Activated CD4-positive, alpha-beta memory T cell treated with anti-CD3 and anti-CD28 coated beads, Interleukin-2, amount 10 ng/mL, durations not matched to agents 7 days and 5 days (primary cell): ENCODE data around the gene WDR70. TPM values are rescaled to one million over a fixed set of nuclear protein-coding genes. Genes with fewer than 3 reads are reported as not detected.

Experiments used
- CTCF ChIA-PET: fragments of 350-600 bp; sonication (Branson Sonifier 250); formaldehyde crosslinking; loops from one replicate; lab custom pipeline; 2021; ENCODE audit warnings: antibody characterized with exemption, inconsistent platforms; lab: Charles Lee
- POLR2A ChIA-PET: fragments of 350-600 bp; sonication (Branson Sonifier 250); formaldehyde crosslinking; loops from one replicate; lab custom pipeline; 2021; ENCODE audit warnings: antibody characterized with exemption; lab: Charles Lee
- DNase-seq: peaks from one replicate; pipeline ENCODE4 v3.0.0-alpha.2; 2020
- H3K27ac Mint-ChIP-seq: one replicate; pipeline ENCODE4 v1.8.0; 2021; ENCODE audit warnings: mild to moderate bottlenecking, mixed read lengths
- H3K27me3 Mint-ChIP-seq: one replicate; pipeline ENCODE4 v1.8.0; 2021; ENCODE audit warnings: mixed read lengths
- H3K36me3 Mint-ChIP-seq: one replicate; pipeline ENCODE4 v1.8.0; 2021; ENCODE audit warnings: low read depth, mixed read lengths
- H3K4me1 Mint-ChIP-seq: one replicate; pipeline ENCODE4 v1.8.0; 2021; ENCODE audit warnings: mixed read lengths
- H3K4me3 Mint-ChIP-seq: one replicate; pipeline ENCODE4 v1.8.0; 2021; ENCODE audit warnings: mild to moderate bottlenecking, mixed read lengths
- H3K9me3 Mint-ChIP-seq: one replicate; pipeline ENCODE4 v1.8.0; 2021; ENCODE audit warnings: mixed read lengths
- total RNA-seq, 2 experiments: library from RNA; stranded (reverse); gene quantifications; one replicate each; pipeline ENCODE4 v1.2.3, GENCODE V29; 2021

Gene WDR70
- total RNA-seq, 2 experiments from 2014 or later: 25.7 to 26.9 TPM

DNA sequence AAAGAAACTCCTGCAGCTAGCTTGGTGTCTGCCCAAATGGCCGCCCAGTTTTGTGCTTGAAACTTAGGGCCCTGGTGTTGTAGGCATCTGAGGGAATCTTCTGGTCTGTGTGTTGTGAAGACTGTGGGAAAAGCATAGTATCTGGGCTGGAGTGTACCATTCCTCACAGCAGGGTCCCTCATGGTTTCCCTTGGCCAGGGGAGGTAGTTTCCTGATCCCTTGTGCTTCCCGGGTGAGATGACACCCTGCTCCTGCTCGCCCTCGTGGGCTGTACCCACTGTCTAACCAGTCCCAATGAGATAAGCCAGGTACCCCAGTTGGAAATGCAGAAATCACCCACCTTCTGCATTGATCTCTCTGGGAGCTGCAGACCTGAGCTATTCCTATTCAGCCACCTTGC, 277.9 kb downstream of the WDR70 start:
- Mint-ChIP-seq H3K27me3 (no peaks in the 10 kb centered on the region), H3K36me3 (peaks cover 11% of the 10 kb centered on the region), H3K27ac (no peak overlapping the region), H3K4me1 (peaks cover 1% of the 10 kb centered on the region), H3K4me3 (no peak overlapping the region), H3K9me3 (peaks cover 11% of the 10 kb centered on the region)
- CTCF ChIA-PET: no interaction called here
- POLR2A ChIA-PET: no interaction called here
- no peak for DNase-seq

DNA sequence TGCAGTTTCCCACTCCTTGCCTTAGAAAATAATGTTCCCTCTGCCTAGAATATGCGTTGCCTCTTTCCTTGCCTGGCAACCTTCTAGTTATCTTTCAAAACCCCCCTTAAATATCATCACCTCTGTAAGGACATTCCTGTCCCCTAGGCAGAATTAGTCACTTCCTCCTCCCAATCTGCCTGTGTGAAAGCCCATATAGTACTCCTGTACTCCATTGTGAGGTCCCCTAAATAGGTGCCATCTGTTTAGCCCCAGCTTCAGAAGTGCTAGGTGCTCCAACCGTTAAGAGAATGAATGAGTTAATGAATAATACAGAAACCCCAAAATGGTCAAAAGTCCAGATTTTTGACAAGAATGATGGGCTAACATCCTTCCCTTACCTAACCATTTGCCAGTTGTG, 279.3 kb downstream of the WDR70 start:
- no peak overlapping the region for H3K4me3 Mint-ChIP-seq
- POLR2A ChIA-PET: no interaction called here

DNA sequence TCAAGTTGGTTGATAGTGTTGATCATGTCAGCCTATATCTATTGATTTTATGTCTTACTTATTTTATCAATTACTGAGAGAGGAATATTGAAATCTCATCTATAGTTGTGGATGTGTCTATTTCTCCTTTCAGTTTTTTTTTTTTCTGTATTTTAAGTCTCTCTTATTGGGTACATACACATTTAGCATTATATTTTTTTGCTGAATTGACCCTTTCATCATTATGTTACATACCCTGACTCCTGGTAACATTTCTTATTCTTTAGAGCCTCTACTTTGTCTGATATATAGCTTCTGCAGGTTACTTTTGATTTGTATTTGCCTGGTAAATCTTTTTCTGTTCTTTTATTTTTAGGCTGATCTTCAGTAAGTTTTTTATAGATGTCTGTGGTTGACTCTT, 281.2 kb downstream of the WDR70 start:
- no peaks in the 10 kb centered on the region for H3K9me3 Mint-ChIP-seq
- ChIA-PET CTCF (no interaction called here), POLR2A (no interaction called here)
- H3K4me1 Mint-ChIP-seq: peaks cover 1% of the 10 kb centered on the region
- peaks cover 3% of the 10 kb centered on the region for H3K36me3 Mint-ChIP-seq
- H3K4me3 Mint-ChIP-seq: no peak overlapping the region
- no peak overlapping the region for H3K27ac Mint-ChIP-seq
- H3K27me3 Mint-ChIP-seq: no peaks in the 10 kb centered on the region
- no peak for DNase-seq

More for the DNA sequence above, 279.3 kb downstream of the WDR70 start:
- no peak for DNase-seq
- CTCF ChIA-PET: no interaction called here
- Mint-ChIP-seq H3K27ac (no peak overlapping the region), H3K27me3 (no peaks in the 10 kb centered on the region), H3K4me1 (peaks cover 1% of the 10 kb centered on the region), H3K9me3 (peaks cover 9% of the 10 kb centered on the region), H3K36me3 (peaks cover 11% of the 10 kb centered on the region)

DNA sequence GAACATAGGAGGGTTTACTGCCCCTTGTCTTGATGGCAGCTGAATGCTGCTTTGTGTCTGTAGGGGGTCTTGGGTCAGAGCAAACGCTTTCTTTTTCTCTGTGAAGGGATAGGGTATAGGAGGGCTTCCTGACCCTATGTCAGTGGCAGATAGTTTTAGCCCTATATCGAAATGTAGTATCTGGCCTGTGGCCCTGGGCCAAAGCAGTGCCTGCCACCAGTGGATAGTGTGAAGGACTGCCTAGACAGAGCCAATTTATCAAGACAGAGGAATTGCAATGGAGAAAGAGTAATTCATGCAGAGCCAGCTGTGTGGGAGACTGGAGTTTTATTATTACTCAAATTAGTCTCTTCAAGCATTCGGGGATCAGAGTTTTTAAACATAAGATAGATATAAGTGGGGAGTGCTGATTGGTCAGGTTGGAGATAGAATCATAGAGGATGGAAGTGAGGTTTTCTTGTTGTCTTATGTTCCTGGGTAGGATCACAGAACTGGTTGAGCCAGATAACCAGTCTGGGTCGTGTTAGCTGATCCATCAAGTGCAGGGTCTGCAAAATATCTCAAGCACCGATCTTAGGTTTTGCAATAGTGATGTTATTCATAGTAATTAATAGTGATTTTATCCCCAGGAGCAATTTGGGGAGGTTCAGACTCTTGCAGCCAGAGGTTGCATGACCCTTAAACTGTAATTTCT, 282.3 kb downstream of the WDR70 start:
- POLR2A ChIA-PET: interaction anchor here (0.6 kb wide), 1 partner anchor 28 kb away, joined by 3 read pairs; no protein-coding TSS in a partner anchor
- Mint-ChIP-seq H3K36me3 (no peaks in the 10 kb centered on the region), H3K4me1 (peaks cover 1% of the 10 kb centered on the region), H3K9me3 (no peaks in the 10 kb centered on the region), H3K27ac (no peak overlapping the region), H3K4me3 (no peak overlapping the region), H3K27me3 (no peaks in the 10 kb centered on the region)
- DNase-seq: no peak
- CTCF ChIA-PET: no interaction called here

DNA sequence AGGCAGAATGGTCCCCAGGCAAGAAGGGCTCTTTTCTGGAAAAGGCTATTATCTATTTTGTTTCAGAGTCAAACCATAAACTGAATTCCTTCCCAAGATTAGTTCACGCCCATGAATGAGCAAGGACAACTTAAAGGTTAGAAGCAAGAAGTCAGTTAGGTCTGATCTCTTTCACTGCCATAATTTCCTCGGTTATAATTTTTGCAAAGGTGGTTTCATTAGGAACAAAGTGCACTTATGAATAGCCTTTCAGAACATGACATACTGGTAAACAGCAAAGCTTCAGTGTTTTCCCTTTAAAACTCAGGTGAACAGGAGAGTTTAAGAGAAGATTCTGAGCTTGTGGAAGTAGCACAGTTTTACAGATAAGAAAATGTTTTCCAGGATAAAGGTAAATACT, 282.8 kb downstream of the WDR70 start:
- H3K4me3 Mint-ChIP-seq: no peak overlapping the region
- no peak for DNase-seq
- peaks cover 1% of the 10 kb centered on the region for H3K4me1 Mint-ChIP-seq
- no peaks in the 10 kb centered on the region for H3K27me3 Mint-ChIP-seq
- H3K27ac Mint-ChIP-seq: no peak overlapping the region
- POLR2A ChIA-PET: interaction anchor here (0.6 kb wide), 1 partner anchor 28 kb away, joined by 3 read pairs; no protein-coding TSS in a partner anchor
- CTCF ChIA-PET: no interaction called here
- no peaks in the 10 kb centered on the region for H3K9me3 Mint-ChIP-seq
- H3K36me3 Mint-ChIP-seq: no peaks in the 10 kb centered on the region

DNA sequence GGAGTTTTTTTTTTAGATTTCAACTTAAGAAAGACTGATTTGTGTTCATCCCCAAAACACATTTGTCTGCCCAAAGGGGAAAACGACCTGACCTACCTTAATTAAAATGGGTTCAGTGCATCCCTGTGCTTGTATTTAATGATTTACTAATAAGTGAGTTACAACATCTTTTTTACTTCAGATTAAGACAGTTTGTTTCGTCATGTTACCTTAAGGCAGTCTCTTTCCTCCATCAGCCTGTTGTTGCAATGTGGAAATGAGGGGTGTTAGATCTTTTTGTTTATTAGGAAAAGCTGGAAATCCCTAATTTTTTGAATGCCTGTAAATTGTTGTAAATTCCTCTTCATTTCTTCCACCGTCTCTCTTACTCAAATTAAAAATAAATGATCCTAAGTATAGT, 283.2 kb downstream of the WDR70 start:
- H3K27ac Mint-ChIP-seq: no peak overlapping the region
- H3K4me3 Mint-ChIP-seq: no peak overlapping the region
- no peaks in the 10 kb centered on the region for H3K9me3 Mint-ChIP-seq
- peaks cover 1% of the 10 kb centered on the region for H3K4me1 Mint-ChIP-seq
- H3K27me3 Mint-ChIP-seq: no peaks in the 10 kb centered on the region
- H3K36me3 Mint-ChIP-seq: no peaks in the 10 kb centered on the region
- no peak for DNase-seq
- ChIA-PET POLR2A (interaction anchor here (0.6 kb wide), 1 partner anchor 29 kb away, joined by 3 read pairs; no protein-coding TSS in a partner anchor), CTCF (no interaction called here)

DNA sequence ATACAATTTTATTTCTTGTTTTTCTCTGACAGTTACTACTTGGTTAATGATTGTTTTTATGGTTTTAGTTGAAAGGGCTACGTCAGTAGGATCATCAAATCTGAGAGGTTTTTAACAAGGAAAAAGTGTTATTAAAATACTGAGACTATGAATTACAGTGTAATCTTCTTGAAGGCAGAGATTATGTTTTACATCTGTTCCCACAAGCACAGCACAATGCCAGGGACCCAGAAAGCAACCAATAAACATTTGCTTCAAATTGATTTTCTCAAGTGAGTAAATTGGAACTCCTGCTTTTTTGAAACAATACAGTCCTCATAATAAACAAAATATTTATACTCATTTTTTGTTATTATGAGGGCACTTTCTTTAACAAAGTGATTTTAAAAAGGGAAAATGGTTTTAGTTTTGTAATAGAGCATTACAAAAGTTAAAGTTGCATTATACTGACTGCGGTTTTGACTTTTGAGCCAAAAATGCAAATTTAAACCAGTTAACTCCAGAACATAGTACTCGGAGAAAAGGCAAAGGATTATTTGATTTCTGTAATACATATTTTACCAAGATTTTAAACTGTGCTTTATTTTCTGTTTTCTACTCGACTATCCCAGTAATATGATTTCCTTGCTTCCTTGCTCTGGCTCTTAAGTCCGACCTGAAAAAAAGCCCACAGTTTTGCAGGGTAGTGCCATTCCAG, 283.8 kb downstream of the WDR70 start:
- ChIA-PET CTCF (no interaction called here), POLR2A (no interaction called here)
- no peak overlapping the region for H3K4me3 Mint-ChIP-seq
- no peak overlapping the region for H3K27ac Mint-ChIP-seq
- no peaks in the 10 kb centered on the region for H3K36me3 Mint-ChIP-seq
- H3K4me1 Mint-ChIP-seq: peaks cover 1% of the 10 kb centered on the region
- no peak for DNase-seq
- no peaks in the 10 kb centered on the region for H3K27me3 Mint-ChIP-seq
- no peaks in the 10 kb centered on the region for H3K9me3 Mint-ChIP-seq

DNA sequence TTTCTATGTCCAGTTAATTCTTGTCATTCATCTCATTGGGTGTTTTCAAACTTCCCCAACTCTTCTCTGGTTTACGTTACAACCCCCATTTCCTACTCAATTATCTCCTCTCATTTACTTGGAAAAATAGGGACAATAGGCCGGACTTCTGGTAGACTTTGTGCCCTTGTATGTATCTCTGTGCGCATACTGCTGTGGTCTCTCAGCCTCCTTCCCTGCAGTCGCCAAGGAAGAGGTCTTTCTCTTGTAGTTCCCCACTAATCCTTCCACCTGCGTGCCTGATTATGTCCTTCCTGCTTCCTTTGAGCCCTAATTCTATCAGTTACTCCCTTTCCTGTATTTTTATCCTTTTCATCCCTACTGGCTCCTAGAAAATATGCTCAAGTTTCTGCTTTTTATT, 284.4 kb downstream of the WDR70 start:
- CTCF ChIA-PET: no interaction called here
- no peak for DNase-seq

DNA sequence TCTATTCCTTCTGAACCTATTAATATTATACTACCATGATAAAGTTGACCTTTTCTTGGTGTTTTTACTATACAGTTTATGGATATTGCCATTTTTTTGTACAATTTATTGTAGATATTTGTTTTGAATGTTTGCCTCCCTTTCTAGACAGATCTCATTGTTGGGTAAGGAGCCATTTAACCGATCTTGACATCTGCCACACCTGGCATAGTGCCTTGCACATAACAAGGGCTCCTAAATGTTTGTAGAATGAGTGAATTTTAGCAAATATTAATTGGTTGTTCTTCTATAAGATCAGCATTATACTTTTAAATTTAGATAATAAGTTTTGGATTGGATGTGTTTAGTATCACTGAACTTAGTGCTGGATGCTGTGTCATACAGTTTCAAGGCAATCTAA, 285.4 kb downstream of the WDR70 start:
- Mint-ChIP-seq H3K27me3 (no peaks in the 10 kb centered on the region), H3K36me3 (no peaks in the 10 kb centered on the region), H3K27ac (no peak overlapping the region), H3K4me3 (no peak overlapping the region), H3K9me3 (no peaks in the 10 kb centered on the region), H3K4me1 (no peaks in the 10 kb centered on the region)
- ChIA-PET CTCF (no interaction called here), POLR2A (no interaction called here)
- DNase-seq: no peak

More for the DNA sequence above, 284.4 kb downstream of the WDR70 start:
- H3K36me3 Mint-ChIP-seq: no peaks in the 10 kb centered on the region
- POLR2A ChIA-PET: no interaction called here
- no peak overlapping the region for H3K4me3 Mint-ChIP-seq
- H3K27ac Mint-ChIP-seq: no peak overlapping the region
- no peaks in the 10 kb centered on the region for H3K27me3 Mint-ChIP-seq
- peaks cover under 1% of the 10 kb centered on the region for H3K4me1 Mint-ChIP-seq
- H3K9me3 Mint-ChIP-seq: no peaks in the 10 kb centered on the region

DNA sequence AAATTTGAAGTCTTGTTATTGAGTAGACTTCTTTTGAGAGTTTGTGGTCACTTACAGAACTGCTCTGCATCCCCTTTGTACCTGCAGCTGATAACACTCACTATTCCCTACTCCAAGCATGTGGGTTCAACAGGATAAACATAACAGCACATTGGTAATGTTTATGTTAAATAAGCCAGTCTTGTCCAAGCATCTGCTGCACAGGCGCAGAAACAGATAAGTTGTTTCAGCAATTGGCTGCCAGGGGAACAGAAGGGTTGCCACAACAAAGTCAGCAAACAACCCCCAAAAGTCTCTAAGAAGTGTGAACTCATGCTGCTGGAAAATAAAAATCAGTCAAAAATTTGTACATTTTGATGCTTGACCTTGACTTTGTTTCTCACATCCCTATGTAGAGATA, 286.2 kb downstream of the WDR70 start:
- no peaks in the 10 kb centered on the region for H3K27me3 Mint-ChIP-seq
- DNase-seq: no peak
- H3K36me3 Mint-ChIP-seq: no peaks in the 10 kb centered on the region
- CTCF ChIA-PET: no interaction called here
- POLR2A ChIA-PET: no interaction called here
- H3K4me3 Mint-ChIP-seq: no peak overlapping the region
- no peak overlapping the region for H3K27ac Mint-ChIP-seq
- no peaks in the 10 kb centered on the region for H3K4me1 Mint-ChIP-seq
- H3K9me3 Mint-ChIP-seq: no peaks in the 10 kb centered on the region

DNA sequence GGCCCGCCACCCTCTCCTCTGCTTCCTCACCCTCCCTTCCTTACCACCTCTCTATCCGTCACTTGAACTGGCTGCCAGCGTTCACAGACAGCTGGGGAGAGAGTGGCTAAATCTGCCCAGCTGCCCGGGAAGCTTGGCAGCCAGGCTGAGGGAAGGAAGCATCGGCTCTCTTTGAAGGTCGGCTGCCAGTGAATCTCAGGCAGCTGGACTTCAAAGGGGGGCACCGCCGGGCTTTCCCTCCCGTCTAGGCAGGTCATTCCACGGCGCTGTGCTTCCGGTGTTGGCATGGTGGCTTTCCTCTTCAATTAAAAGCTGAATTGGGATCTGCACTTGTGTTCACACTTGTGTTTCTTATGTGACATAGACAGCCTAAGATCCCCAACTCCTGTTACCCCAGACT, 286.8 kb downstream of the WDR70 start:
- POLR2A ChIA-PET: no interaction called here
- H3K9me3 Mint-ChIP-seq: no peaks in the 10 kb centered on the region
- H3K27ac Mint-ChIP-seq: no peak overlapping the region
- H3K4me1 Mint-ChIP-seq: no peaks in the 10 kb centered on the region
- no peaks in the 10 kb centered on the region for H3K27me3 Mint-ChIP-seq
- CTCF ChIA-PET: interaction anchor here (0.6 kb wide), 1 partner anchor 227 kb away, joined by 3 read pairs; no protein-coding TSS in a partner anchor
- H3K36me3 Mint-ChIP-seq: no peaks in the 10 kb centered on the region
- no peak for DNase-seq
- H3K4me3 Mint-ChIP-seq: no peak overlapping the region

DNA sequence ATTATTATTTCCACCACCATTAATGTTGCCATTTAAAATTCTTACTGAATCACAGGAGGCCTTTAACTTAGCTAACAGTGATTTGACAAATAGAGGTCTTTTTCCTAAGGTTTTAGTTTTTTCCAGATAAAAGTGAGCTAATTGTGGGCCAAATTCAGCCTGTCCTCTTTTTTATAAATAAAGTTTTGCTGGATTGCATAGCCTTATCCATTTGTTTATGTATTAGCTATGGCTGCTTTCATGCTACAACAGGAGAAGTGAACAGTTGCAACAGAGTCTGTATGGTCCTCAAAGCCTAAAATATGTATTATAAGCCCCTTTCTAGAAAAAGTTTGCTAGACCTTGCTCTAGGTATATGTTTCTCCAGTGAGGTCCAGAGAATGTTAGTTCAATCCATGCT, 288.3 kb downstream of the WDR70 start:
- CTCF ChIA-PET: no interaction called here

DNA sequence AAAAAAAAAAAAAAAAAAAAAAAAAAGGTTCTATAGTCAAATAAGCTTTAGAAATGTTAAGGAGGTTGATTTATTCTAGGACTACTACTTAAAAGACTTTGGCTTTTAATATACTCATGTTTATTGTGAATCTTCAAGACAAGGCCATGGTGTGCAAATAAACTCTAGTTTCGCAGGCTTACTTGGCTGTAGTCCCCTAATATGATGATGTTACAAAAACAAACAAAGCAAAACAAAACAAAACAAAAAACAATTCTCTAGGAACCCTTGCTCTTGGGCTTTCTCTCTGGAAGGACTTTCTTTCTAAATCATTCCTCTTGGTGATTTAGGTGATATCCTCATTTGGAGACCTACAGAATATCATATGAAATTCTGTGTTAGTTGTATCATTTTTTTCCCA, 288.7 kb downstream of the WDR70 start:
- H3K27me3 Mint-ChIP-seq: no peaks in the 10 kb centered on the region
- H3K36me3 Mint-ChIP-seq: no peaks in the 10 kb centered on the region
- H3K27ac Mint-ChIP-seq: no peak overlapping the region
- ChIA-PET POLR2A (no interaction called here), CTCF (no interaction called here)
- peaks cover 12% of the 10 kb centered on the region for H3K4me1 Mint-ChIP-seq
- no peak overlapping the region for H3K4me3 Mint-ChIP-seq
- no peak for DNase-seq
- no peaks in the 10 kb centered on the region for H3K9me3 Mint-ChIP-seq

More for the DNA sequence above, 288.3 kb downstream of the WDR70 start:
- no peak overlapping the region for H3K4me3 Mint-ChIP-seq
- POLR2A ChIA-PET: no interaction called here
- H3K27me3 Mint-ChIP-seq: no peaks in the 10 kb centered on the region
- H3K9me3 Mint-ChIP-seq: no peaks in the 10 kb centered on the region
- no peak for DNase-seq
- no peaks in the 10 kb centered on the region for H3K36me3 Mint-ChIP-seq
- H3K27ac Mint-ChIP-seq: no peak overlapping the region
- H3K4me1 Mint-ChIP-seq: peaks cover 8% of the 10 kb centered on the region
